ENCODE measurements around the gene UBE2S. TPM values are rescaled to one million over a fixed set of nuclear protein-coding genes. Genes with fewer than 3 reads are reported as not detected.
"Not testable (repeated sequence)": the region's sequence is repeated elsewhere in the genome, so short reads cannot be mapped to it uniquely, and the experiment has no call there.

UBE2S gene
- total RNA-seq, 1 experiment from 2014 or later, result 464 TPM

GRCh38 chr19:55406091-55406825 lies 1.3 kb downstream of the UBE2S start:
- no peak for DNase-seq (ENCODE audit: low spot score)

- no peak for DNase-seq (ENCODE audit: low spot score)
These were observed 1.9 kb downstream of the UBE2S start for GRCh38 chr19:55405638-55406037.

GRCh38 chr19:55402509-55402908 lies 5.1 kb downstream of the UBE2S start:
- no peak for DNase-seq (ENCODE audit: low spot score)

GRCh38 chr19:55401390-55401789 lies 6.2 kb downstream of the UBE2S start:
- DNase-seq (ENCODE audit: low spot score), result not testable (repeated sequence)

GRCh38 chr19:55400281-55401087 lies 7.1 kb downstream of the UBE2S start:
- DNase-seq (ENCODE audit: low spot score), result no peak

GRCh38 chr19:55398200-55398925 lies 9.2 kb downstream of the UBE2S start:
- no peak for DNase-seq (ENCODE audit: low spot score)

GRCh38 chr19:55392820-55393761 lies 14.5 kb downstream of the UBE2S start:
- DNase-seq (ENCODE audit: low spot score), result no peak

GRCh38 chr19:55391702-55392615 lies 15.6 kb downstream of the UBE2S start:
- DNase-seq (ENCODE audit: low spot score), result no peak

GRCh38 chr19:55391191-55391670 lies 16.4 kb downstream of the UBE2S start:
- DNase-seq (ENCODE audit: low spot score), result no peak

GRCh38 chr19:55390461-55390880 lies 17.1 kb downstream of the UBE2S start:
- DNase-seq (ENCODE audit: low spot score), result peak; percentile 62

GRCh38 chr19:55389386-55390317 lies 17.9 kb downstream of the UBE2S start:
- DNase-seq (ENCODE audit: low spot score), result no peak

GRCh38 chr19:55387736-55388497 lies 19.7 kb downstream of the UBE2S start:
- no peak for DNase-seq (ENCODE audit: low spot score)

GRCh38 chr19:55386493-55386971 lies 21.1 kb downstream of the UBE2S start:
- DNase-seq (ENCODE audit: low spot score), result no peak

GRCh38 chr19:55385724-55386492 lies 21.7 kb downstream of the UBE2S start, which contains the start of gene RPL28:
RPL28 (plus strand) TSS chr19:55385932; CDS start chr19:55386358, 426 bp downstream.
- peak; percentile 99 for DNase-seq (ENCODE audit: low spot score)

GRCh38 chr19:55384920-55385723 lies 22.5 kb downstream of the UBE2S start:
- DNase-seq (ENCODE audit: low spot score), result peak; percentile 98
